HAP-1 (cell line): Measurements from ENCODE around the gene UBL4A.
"Not testable (repeated sequence)": the region's sequence is repeated elsewhere in the genome, so short reads cannot be mapped to it uniquely, and the experiment has no call there.

Source experiments
- DNase-seq, 2 experiments: peaks; one replicate each; pipeline ENCODE4 v3.0.0-alpha.2; 2016 to 2020; ENCODE audit warnings: low spot score in 2 of 2
- H3K27me3 ChIP-seq: fragments of 250-450 bp; sonication (Bioruptor Pico); 2 replicates; pipeline ENCODE4 v1.5.1; 2020; ENCODE audit warnings: low read depth, mild to moderate bottlenecking, moderate library complexity
- H3K36me3 ChIP-seq: fragments of 250-450 bp; sonication (Bioruptor Pico); replicated peaks from 2 replicates; pipeline ENCODE4 v1.5.1; 2020; ENCODE audit warnings: mild to moderate bottlenecking
- H3K4me1 ChIP-seq: fragments of 250-450 bp; sonication (Bioruptor Pico); 2 replicates; pipeline ENCODE4 v1.5.1; 2020; ENCODE audit warnings: mild to moderate bottlenecking
- H3K4me3 ChIP-seq: fragments of 250-450 bp; sonication (Bioruptor Pico); 2 replicates; pipeline ENCODE4 v1.5.1; 2020; ENCODE audit warnings: mild to moderate bottlenecking, moderate library complexity
- H3K9me3 ChIP-seq: fragments of 250-450 bp; sonication (Bioruptor Pico); 2 replicates; pipeline ENCODE4 v1.5.1; 2020; ENCODE audit warnings: mild to moderate bottlenecking, moderate library complexity
- in situ Hi-C: fragments of 300-500 bp; cut with MboI; formaldehyde crosslinking; loops from 3 replicates; pipeline ENCODE4 v1.14.3; 2020; ENCODE audit warnings: low sequenced_read_pairs, inconsistent platforms, mixed read lengths

The UBL4A gene

DNA sequence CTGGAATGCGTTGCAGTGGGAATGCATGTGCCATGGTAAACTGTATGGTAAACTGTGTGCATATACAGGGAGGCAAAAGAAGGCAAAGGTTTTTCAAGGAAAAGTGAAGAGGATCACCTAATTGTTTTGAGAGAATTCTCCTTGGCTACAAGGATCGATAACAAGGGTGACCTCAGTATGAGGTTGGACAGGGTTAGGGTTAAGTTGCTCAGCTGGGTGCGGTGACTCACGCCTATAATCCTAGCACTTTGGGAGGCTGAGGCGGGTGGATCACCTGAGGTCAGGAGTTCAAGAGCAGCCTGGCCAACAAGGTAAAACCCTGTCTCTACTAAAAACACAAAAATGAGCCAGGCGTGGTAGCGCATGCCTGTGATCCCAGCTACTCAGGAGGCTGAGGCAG lies 15.0 kb upstream of the UBL4A start:
- H3K4me3 ChIP-seq, H3K9me3 ChIP-seq, in situ Hi-C loops, H3K27me3 ChIP-seq, DNase-seq: not testable (repeated sequence)
- H3K36me3 ChIP-seq: peaks cover 14% of the 10 kb centered on the region
- H3K4me1 ChIP-seq: peaks cover 12% of the 10 kb centered on the region

- DNase-seq, H3K9me3 ChIP-seq, H3K36me3 ChIP-seq, H3K27me3 ChIP-seq, H3K4me3 ChIP-seq, in situ Hi-C loops: not testable (repeated sequence)
- peaks cover 12% of the 10 kb centered on the region for H3K4me1 ChIP-seq
Observed at GRCh38 chrX:154496591-154497137, 10.2 kb upstream of the UBL4A start.

DNA sequence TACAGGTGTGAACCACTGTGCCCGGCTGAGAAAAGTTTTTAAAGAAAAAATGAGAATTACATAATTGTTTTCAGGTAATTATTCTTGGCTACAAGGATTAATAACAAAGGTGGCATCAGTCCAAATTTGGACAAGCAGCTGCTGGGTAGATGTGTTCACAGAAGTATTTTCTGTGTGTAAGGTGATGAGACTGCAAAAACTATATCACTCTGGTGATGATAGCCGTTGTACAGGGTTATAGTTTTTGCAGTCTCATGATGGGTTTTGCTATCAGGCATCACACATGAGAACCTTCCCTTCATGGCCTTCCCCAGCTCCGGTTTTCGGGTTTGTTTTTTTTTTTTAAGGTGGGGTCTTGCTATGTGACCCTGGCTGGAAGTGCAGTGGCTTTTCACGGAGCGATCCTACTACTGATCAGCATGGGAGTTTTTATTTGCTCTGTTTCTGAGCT lies 9.1 kb upstream of the UBL4A start:
- in situ Hi-C loops: no loop called here
- Histone ChIP-seq H3K9me3 (no peaks in the 10 kb centered on the region), H3K27me3 (no peaks in the 10 kb centered on the region)

DNA sequence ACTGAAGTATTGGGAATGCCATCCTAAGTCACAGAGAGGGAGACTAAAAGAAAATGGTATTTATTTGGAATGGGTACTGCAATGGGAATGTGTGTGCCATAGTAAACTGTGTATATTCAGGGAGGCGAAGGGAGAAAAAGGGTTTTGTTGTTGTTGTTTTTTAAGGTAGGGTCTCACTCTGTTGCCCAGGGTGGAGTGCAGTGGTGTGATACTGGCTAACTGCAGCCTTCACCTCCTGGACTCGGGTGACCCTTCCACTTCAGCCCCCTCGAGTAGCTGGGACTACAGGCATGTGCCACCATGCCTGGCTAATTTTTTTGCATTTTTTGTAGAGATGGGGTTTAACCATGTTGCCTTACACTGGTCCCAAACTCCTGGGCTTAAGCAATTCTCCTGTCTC lies 8.3 kb upstream of the UBL4A start:
- peaks cover 15% of the 10 kb centered on the region for H3K4me1 ChIP-seq
- no peaks in the 10 kb centered on the region for H3K9me3 ChIP-seq
- no peak for DNase-seq
- no peaks in the 10 kb centered on the region for H3K36me3 ChIP-seq
- no peaks in the 10 kb centered on the region for H3K27me3 ChIP-seq
- H3K4me3 ChIP-seq: no peak overlapping the region
- in situ Hi-C loops: no loop called here

More for the DNA sequence above, 9.1 kb upstream of the UBL4A start:
- Histone ChIP-seq H3K4me1 (peaks cover 15% of the 10 kb centered on the region), H3K4me3 (no peak overlapping the region), H3K36me3 (no peaks in the 10 kb centered on the region)
- no peak for DNase-seq

- Histone ChIP-seq H3K36me3 (peaks cover 26% of the 10 kb centered on the region), H3K4me3 (peak within 1 kb of the TSS; percentile 69), H3K9me3 (no peaks in the 10 kb centered on the region), H3K4me1 (peaks cover 20% of the 10 kb centered on the region), H3K27me3 (no peaks in the 10 kb centered on the region)
- in situ Hi-C loops: no loop called here
- DNase-seq: peak; percentile 96 to 98
Observed at GRCh38 chrX:154490414-154491083, 4.1 kb upstream of the UBL4A start, which contains the start of gene SLC10A3. Gene SLC10A3 (minus strand): TSS chrX:154490629. CDS start chrX:154488940, 1,689 bp downstream.

DNA sequence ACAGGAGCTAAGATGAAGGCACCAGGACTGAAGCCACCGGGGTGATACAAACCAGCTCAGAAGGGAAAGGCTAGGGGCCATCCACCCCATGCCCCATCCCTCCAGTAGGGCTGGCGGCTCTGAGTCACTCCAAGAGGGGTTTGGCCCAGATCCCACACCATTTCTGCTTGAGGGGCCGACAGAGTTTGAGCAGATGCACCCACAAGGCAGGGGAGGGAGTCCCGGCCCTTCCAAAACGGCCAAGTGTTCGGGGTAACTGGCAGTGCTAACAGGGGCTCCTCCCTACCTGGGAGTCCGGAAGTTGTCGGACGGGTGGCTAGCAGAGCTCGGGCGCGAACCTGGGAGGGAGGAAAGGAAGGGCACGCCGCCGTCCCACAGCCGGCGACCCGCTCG lies 3.6 kb upstream of the UBL4A start:
- Histone ChIP-seq H3K4me3 (peak overlapping the region; percentile 69), H3K9me3 (no peaks in the 10 kb centered on the region), H3K36me3 (peaks cover 31% of the 10 kb centered on the region), H3K4me1 (peaks cover 25% of the 10 kb centered on the region), H3K27me3 (no peaks in the 10 kb centered on the region)
- in situ Hi-C loops: no loop called here
- DNase-seq: peak in 1 of 2 experiments; percentile 45

- Histone ChIP-seq H3K9me3 (no peaks in the 10 kb centered on the region), H3K27me3 (no peaks in the 10 kb centered on the region), H3K36me3 (peaks cover 39% of the 10 kb centered on the region), H3K4me1 (peaks cover 27% of the 10 kb centered on the region), H3K4me3 (peak overlapping the region; percentile 69)
- DNase-seq: no peak
- in situ Hi-C loops: no loop called here
Observed at GRCh38 chrX:154489182-154489581, 2.8 kb upstream of the UBL4A start.

DNA sequence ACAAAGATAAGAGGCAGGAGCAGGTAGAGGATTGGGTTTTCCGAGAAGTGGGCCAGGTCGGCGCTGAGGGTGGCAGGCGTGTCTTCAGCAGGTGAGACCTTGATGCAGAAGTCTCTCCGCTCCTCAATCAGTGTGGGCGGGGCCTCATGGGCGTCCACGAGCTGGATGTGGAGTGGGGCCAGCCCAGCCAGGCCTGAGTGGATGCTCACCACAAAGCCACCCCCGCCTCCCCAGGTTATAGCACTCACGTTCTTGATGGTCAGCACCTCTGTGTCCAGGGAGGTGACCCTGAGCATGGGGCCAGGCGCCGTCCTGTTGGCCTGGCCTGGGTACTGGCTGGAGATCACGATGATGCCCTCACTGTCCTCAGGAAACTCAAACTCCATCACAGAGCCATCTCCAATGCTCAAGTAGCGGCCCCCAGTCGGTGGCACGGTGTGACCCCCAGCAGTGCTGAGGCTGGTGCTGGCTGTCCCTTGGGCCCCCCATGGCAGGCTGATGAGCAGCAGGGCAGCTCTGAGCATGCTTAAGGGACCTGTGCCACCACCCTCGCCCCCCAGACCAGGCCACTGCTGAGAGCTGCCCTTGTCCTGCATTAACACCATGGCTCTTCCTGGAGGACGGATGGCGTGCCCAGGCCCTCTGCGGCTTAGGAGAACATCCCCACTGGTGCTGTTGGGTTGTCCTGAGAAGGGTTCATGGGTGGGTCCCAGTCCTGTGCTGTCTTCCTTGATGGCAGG lies 2.1 kb upstream of the UBL4A start:
- Histone ChIP-seq H3K4me1 (peaks cover 27% of the 10 kb centered on the region), H3K27me3 (no peaks in the 10 kb centered on the region), H3K4me3 (no peak overlapping the region), H3K36me3 (peaks cover 44% of the 10 kb centered on the region), H3K9me3 (no peaks in the 10 kb centered on the region)
- in situ Hi-C loops: no loop called here
- no peak for DNase-seq

DNA sequence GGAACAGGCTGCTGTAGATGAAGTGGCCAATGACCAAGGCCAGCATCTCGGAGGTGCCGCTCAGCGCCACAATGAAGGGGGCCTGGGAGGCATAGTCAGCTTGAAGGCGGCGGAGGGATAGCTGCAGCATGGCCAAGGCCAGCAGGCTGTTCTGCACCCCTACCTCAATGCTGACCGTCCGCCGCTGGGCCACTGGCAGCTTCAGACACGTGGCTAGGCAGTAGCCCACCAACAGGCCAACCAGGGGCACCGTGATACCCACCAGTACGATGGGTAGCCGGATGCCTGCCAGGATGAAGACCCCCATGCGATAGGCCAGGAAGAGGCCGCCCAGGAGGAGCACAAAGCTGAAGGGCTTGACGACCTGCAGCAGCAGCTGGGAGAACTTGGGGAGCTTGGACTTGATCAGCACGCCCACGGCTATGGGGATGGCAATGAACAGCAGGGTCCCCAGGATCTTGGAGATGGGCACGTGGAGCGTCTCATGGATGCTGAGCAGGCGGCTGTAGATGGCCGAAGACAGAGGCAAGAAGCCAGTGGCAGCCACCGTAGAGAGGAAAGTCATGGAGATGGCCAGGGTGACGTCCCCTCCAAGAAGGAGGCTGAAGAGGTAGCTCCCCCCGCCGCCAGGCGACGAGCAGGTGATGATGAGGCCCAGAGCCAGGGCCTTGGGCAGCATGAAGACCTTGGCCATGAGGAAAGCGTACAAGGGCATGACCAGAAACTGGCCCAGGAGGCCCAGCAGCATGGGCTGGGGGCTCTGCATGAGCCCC lies 1.3 kb upstream of the UBL4A start:
- Histone ChIP-seq H3K9me3 (no peaks in the 10 kb centered on the region), H3K4me1 (peaks cover 27% of the 10 kb centered on the region)
- in situ Hi-C loops: no loop called here

GRCh38 chrX:154486052-154486395 lies 391 bp downstream of the UBL4A start:
- Histone ChIP-seq H3K27me3 (no peaks in the 10 kb centered on the region), H3K4me1 (peaks cover 25% of the 10 kb centered on the region)

More for the DNA sequence above, 1.3 kb upstream of the UBL4A start:
- Histone ChIP-seq H3K36me3 (peaks cover 48% of the 10 kb centered on the region), H3K4me3 (peak overlapping the region; percentile 69; the same call in 1 of the 2 replicates), H3K27me3 (no peaks in the 10 kb centered on the region)
- DNase-seq: no peak

DNA sequence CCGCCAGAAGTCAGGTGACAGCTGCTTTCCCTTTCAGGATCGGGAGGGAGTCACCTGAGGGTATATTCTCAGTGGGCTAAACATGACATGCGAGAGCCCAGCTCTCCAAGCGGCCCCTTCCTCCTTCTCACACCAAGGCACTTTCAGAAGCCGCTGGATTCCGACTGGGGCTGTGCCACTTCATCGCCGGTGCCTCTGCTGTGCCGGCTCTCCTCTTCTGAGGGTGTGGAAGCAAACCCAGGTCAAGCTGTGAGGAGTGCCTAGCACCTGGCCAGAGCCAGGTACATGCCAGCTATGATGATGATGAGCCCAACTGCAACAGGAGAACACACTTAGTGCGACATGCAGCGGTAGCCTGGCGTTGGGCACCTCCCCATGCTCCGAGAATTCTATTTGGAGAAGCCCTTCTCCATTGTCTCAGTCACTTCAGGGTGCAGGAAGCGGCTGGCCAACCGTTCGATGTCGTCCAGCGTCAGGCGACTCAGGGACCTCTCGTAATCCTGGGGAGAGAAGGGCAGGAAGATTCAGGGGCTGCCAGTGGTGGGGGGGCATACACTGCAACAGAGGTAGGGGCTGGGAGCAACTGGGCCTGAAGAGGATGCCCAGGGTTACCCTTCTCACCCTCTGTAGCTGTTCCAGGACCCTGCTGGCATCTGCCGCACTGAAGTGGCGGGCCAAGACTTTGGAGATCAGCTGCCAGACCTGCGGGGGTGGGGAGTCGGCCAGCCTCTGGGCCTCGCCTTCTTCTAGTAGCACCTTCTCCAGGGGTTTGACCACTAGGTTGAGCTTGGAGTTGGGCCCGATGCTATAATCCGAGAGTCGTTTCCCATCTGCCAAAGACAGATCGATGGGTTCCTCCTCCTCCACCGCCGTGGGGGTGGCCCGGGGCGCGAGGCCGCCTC lies 1.0 kb downstream of the UBL4A start:
- peak in 1 of 2 experiments; percentile 36 for DNase-seq
- H3K4me1 ChIP-seq: peaks cover 25% of the 10 kb centered on the region
- peak overlapping the region; percentile 69 for H3K4me3 ChIP-seq
- no peaks in the 10 kb centered on the region for H3K9me3 ChIP-seq
- no peaks in the 10 kb centered on the region for H3K27me3 ChIP-seq
- in situ Hi-C loops: no loop called here
- H3K36me3 ChIP-seq: peaks cover 48% of the 10 kb centered on the region

More at GRCh38 chrX:154486052-154486395, 391 bp downstream of the UBL4A start:
- Histone ChIP-seq H3K36me3 (peaks cover 48% of the 10 kb centered on the region), H3K9me3 (no peaks in the 10 kb centered on the region), H3K4me3 (peak overlapping the region; percentile 69)
- peak in 1 of 2 experiments; percentile 41 for DNase-seq
- in situ Hi-C loops: no loop called here

DNA sequence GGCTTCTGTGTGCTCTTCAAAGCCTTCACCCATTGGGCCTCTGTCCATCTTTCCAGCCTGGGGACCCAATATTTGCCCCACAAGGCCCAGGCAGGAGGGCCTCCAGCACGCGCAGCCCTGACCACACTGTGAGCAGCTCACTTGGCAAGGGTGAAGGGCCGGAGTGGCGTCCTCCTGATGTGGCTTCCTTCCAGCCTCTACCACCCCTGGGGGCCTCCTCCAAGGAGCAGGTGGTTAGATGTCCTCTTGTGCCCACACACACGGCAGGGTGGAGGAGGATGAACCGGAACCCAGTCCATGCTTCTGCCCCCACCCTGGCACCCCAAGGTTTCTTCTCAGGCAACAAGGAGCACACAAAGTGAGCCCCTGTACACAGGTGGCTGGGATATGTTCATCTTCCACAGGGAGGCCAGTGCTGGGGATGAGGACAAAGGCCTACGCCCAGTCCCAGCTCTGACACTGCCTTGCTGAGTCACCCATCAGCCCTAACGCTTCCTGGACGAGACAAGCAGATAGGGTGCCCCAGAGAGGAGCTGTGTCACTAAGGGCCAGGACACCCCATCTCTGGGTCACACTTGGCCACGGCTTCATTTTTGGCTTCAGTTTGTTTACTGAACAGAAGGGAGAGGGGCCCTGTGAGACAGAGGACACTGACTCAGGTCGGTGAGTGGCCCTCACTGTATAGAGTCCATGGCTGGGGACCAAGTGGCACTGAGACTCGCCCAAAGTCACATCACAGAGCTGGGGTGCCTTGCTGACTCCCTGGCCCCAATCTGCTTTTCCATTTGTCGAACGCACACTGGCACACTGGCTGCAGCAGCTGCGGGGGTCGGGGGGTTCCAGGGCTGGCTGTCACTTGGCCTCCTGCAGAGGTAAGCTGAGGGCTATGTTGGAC lies 1.9 kb downstream of the UBL4A start:
- H3K36me3 ChIP-seq: peaks cover 48% of the 10 kb centered on the region
- no peak overlapping the region for H3K4me3 ChIP-seq
- in situ Hi-C loops: no loop called here
- no peaks in the 10 kb centered on the region for H3K27me3 ChIP-seq
- DNase-seq: no peak
- no peaks in the 10 kb centered on the region for H3K9me3 ChIP-seq
- peaks cover 21% of the 10 kb centered on the region for H3K4me1 ChIP-seq
